Measurements from ENCODE around the gene GFOD1. TPM values are rescaled to one million over a fixed set of nuclear protein-coding genes. Genes with fewer than 3 reads are reported as not detected.

The GFOD1 gene
- total and polyA plus RNA-seq, 8 donors: 1.4 to 2.7 (median 2.1) TPM

GRCh38 chr6:13411484-13411883 lies 75.9 kb downstream of the GFOD1 start:
- Histone ChIP-seq H3K36me3 (no peaks in the 10 kb centered on the region), H3K4me3 (no peak overlapping the region), H3K27ac (no peak overlapping the region), H3K9me3 (no peaks in the 10 kb centered on the region), H3K4me1 (peaks cover 5 to 20% (median 18%) of the 10 kb centered on the region in 3 donors), H3K27me3 (no peaks in the 10 kb centered on the region)
- WGBS, 2 donors: 94 to 97% methylated on average over 8 of the region's 8 CpGs
- no peak for ATAC-seq
- no peak for TF ChIP-seq CTCF (IDR thresholded peaks at IDR 0.05)
- no peak for FAIRE-seq
- DNase-seq: no peak
- intact Hi-C loops (cut with DNase I): no loop called here

GRCh38 chr6:13409991-13410390 lies 77.4 kb downstream of the GFOD1 start:
- H3K27ac ChIP-seq: no peak overlapping the region
- FAIRE-seq: no peak
- WGBS, 2 donors: 96 to 97% methylated on average over 2 of the region's 2 CpGs

GRCh38 chr6:13407709-13408695 lies 79.4 kb downstream of the GFOD1 start:
- H3K27me3 ChIP-seq: no peaks in the 10 kb centered on the region
- 79 to 82% methylated on average over 12 of the region's 12 CpGs for WGBS, 2 donors
- intact Hi-C loops (cut with DNase I): no loop called here
- DNase-seq: peak in 3 of 6 donors; percentile 22 to 48 (median 30)
- H3K4me1 ChIP-seq: peaks cover 3 to 8% (median 6%) of the 10 kb centered on the region in 3 donors
- peak; percentile 50 to 83 (median 70) for ATAC-seq
- H3K9me3 ChIP-seq: no peaks in the 10 kb centered on the region
- FAIRE-seq: no peak
- H3K4me3 ChIP-seq: no peak overlapping the region
- no peaks in the 10 kb centered on the region for H3K36me3 ChIP-seq
- TF ChIP-seq CTCF (IDR thresholded peaks at IDR 0.05): no peak
- H3K27ac ChIP-seq: peak overlapping the region in 2 of 4 donors; percentile 27 to 42

More at GRCh38 chr6:13409991-13410390, 77.4 kb downstream of the GFOD1 start:
- ATAC-seq (no peak), DNase-seq (no peak)
- intact Hi-C loops (cut with DNase I): no loop called here
- Histone ChIP-seq H3K4me3 (no peak overlapping the region), H3K9me3 (no peaks in the 10 kb centered on the region), H3K27me3 (no peaks in the 10 kb centered on the region), H3K4me1 (peaks cover 5 to 20% (median 18%) of the 10 kb centered on the region in 3 donors), H3K36me3 (no peaks in the 10 kb centered on the region)
- no peak for TF ChIP-seq CTCF (IDR thresholded peaks at IDR 0.05)

GRCh38 chr6:13407368-13407708 lies 80.1 kb downstream of the GFOD1 start:
- Histone ChIP-seq H3K27ac (peak overlapping the region in 2 of 4 donors; percentile 27 to 42), H3K4me3 (no peak overlapping the region), H3K36me3 (no peaks in the 10 kb centered on the region), H3K9me3 (no peaks in the 10 kb centered on the region), H3K4me1 (peaks cover 0 to 6% (median 6%) of the 10 kb centered on the region in 3 donors), H3K27me3 (no peaks in the 10 kb centered on the region)
- intact Hi-C loops (cut with DNase I): no loop called here
- ATAC-seq (no peak), FAIRE-seq (no peak), DNase-seq (peak in 1 of 6 donors; percentile 3)
- no peak for TF ChIP-seq CTCF (IDR thresholded peaks at IDR 0.05)
- WGBS, 2 donors: 61 to 95% methylated on average over 3 of the region's 3 CpGs

- H3K4me1 ChIP-seq: peaks cover 0 to 6% (median 6%) of the 10 kb centered on the region in 3 donors
- intact Hi-C loops (cut with DNase I): no loop called here
Measured at GRCh38 chr6:13406781-13407180, 80.6 kb downstream of the GFOD1 start.

More at GRCh38 chr6:13406781-13407180, 80.6 kb downstream of the GFOD1 start:
- Histone ChIP-seq H3K36me3 (no peaks in the 10 kb centered on the region), H3K27me3 (no peaks in the 10 kb centered on the region), H3K4me3 (no peak overlapping the region), H3K9me3 (no peaks in the 10 kb centered on the region), H3K27ac (peak overlapping the region in 2 of 4 donors; percentile 27 to 42)
- no peak for TF ChIP-seq CTCF (IDR thresholded peaks at IDR 0.05)
- DNase-seq (no peak), ATAC-seq (peak; percentile 28 to 69 (median 37)), FAIRE-seq (no peak)
- WGBS, 2 donors: 92 to 95% methylated on average over 1 of the region's 1 CpG
